Transverse colon (tissue), 4 donors: Measurements from ENCODE around the gene CASP10.

Source experiments
- POLR2AphosphoS5 ChIP-seq, 3 donors: sonication (generic); formaldehyde crosslinking; IDR thresholded peaks; one replicate each; pipeline ENCODE4 v1.6.1; 2016; ENCODE audit warnings: antibody characterized with exemption in 3 of 3
- TF ChIP-seq, protein P1 (sequence below), 5 experiments: fragments of 200-600 bp in 3 of 5; fragments of 450-650 bp in 2 of 5; sonication (generic) in 3 of 5; IDR thresholded peaks; 1 replicate in 2 of 5; 2 replicates in 3 of 5; pipeline ENCODE4 v1.5.1; 2016 to 2017; ENCODE audit warnings: antibody characterized with exemption in 5 of 5, inconsistent platforms in 3 of 5, mild to moderate bottlenecking in 2 of 5, moderate library complexity in 1 of 5

DNA sequence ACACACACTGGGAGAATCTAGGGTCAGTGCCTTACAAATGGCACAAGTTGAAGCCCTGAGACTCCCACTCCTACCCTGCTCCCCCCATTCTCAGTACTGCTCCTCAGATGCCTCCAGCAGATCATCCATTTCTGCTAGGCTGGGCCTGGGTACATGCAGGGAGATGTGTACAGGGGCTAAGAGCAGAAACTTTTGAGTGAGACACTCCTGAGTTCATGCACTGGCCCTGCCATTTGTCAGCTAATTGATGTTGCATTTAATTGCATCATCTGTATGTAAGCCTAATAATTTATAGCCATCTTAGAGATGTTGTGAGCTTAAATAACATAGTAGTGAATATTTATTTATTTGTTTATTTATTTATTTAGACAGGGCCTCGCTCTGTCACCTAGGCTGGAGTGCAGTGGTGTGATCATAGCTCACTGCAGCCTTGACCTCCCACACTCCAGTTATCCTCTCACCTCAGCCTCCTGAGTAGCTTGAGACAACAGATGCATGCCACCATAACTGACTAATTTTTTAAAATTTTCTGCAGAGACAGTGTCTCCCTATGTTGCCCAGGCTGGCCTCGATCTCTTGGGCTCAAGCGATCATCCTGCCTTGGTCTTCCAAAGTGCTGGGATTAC lies 72.6 kb downstream of the CASP10 start:
- TF ChIP-seq POLR2AphosphoS5 (IDR thresholded peaks at IDR 0.05) = no peak
- TF ChIP-seq, protein P1, sequence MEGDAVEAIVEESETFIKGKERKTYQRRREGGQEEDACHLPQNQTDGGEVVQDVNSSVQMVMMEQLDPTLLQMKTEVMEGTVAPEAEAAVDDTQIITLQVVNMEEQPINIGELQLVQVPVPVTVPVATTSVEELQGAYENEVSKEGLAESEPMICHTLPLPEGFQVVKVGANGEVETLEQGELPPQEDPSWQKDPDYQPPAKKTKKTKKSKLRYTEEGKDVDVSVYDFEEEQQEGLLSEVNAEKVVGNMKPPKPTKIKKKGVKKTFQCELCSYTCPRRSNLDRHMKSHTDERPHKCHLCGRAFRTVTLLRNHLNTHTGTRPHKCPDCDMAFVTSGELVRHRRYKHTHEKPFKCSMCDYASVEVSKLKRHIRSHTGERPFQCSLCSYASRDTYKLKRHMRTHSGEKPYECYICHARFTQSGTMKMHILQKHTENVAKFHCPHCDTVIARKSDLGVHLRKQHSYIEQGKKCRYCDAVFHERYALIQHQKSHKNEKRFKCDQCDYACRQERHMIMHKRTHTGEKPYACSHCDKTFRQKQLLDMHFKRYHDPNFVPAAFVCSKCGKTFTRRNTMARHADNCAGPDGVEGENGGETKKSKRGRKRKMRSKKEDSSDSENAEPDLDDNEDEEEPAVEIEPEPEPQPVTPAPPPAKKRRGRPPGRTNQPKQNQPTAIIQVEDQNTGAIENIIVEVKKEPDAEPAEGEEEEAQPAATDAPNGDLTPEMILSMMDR (IDR thresholded peaks at IDR 0.05) = no peak
